ENCODE measurements around the gene UBR4.

Gene UBR4

DNA sequence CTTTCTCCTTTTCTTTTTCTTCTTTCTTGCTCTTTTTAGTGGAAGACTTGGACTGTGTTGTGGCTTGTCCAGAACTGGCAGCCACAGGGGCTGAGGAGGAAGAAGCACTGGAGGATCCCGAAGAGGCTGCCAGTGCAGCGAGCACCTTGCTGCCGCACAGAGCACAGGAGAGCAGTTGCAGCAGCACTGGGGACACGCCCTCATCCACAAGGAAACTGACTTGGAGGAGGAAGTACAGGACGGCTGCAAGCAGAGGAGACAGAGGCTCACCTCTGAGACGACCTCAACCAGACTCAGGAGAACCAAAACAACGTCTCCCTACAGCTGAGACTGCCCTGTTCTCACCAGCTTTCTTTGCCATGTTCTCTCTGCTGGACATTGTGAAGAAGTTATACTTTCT, 88.9 kb downstream of the UBR4 start:
- DNase-seq (ENCODE audit: low read depth): no peak
- no peak overlapping the region for H3K4me3 ChIP-seq (ENCODE audit: low read depth, low read length)
- no peak for TF ChIP-seq POLR2A (IDR thresholded peaks at IDR 0.05; ENCODE audit: extremely low read depth, insufficient read length)
- TF ChIP-seq, protein P1, sequence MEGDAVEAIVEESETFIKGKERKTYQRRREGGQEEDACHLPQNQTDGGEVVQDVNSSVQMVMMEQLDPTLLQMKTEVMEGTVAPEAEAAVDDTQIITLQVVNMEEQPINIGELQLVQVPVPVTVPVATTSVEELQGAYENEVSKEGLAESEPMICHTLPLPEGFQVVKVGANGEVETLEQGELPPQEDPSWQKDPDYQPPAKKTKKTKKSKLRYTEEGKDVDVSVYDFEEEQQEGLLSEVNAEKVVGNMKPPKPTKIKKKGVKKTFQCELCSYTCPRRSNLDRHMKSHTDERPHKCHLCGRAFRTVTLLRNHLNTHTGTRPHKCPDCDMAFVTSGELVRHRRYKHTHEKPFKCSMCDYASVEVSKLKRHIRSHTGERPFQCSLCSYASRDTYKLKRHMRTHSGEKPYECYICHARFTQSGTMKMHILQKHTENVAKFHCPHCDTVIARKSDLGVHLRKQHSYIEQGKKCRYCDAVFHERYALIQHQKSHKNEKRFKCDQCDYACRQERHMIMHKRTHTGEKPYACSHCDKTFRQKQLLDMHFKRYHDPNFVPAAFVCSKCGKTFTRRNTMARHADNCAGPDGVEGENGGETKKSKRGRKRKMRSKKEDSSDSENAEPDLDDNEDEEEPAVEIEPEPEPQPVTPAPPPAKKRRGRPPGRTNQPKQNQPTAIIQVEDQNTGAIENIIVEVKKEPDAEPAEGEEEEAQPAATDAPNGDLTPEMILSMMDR (IDR thresholded peaks at IDR 0.05; ENCODE audit: low read depth, low read length): no peak
- no peak for TF ChIP-seq MYC (IDR thresholded peaks at IDR 0.05; ENCODE audit: low read depth, low read length)
- no peak for TF ChIP-seq MAX (IDR thresholded peaks at IDR 0.05; ENCODE audit: low read depth, low read length)

- no peak overlapping the region for H3K4me3 ChIP-seq (ENCODE audit: low read depth, low read length)
- TF ChIP-seq POLR2A (IDR thresholded peaks at IDR 0.05; ENCODE audit: extremely low read depth, insufficient read length): no peak
- no peak for TF ChIP-seq MAX (IDR thresholded peaks at IDR 0.05; ENCODE audit: low read depth, low read length)
- no peak for TF ChIP-seq MYC (IDR thresholded peaks at IDR 0.05; ENCODE audit: low read depth, low read length)
- TF ChIP-seq, protein P1 (IDR thresholded peaks at IDR 0.05; ENCODE audit: low read depth, low read length): no peak
- DNase-seq (ENCODE audit: low read depth): no peak
Measured at GRCh38 chr1:19120070-19120469, 90.0 kb downstream of the UBR4 start.

DNA sequence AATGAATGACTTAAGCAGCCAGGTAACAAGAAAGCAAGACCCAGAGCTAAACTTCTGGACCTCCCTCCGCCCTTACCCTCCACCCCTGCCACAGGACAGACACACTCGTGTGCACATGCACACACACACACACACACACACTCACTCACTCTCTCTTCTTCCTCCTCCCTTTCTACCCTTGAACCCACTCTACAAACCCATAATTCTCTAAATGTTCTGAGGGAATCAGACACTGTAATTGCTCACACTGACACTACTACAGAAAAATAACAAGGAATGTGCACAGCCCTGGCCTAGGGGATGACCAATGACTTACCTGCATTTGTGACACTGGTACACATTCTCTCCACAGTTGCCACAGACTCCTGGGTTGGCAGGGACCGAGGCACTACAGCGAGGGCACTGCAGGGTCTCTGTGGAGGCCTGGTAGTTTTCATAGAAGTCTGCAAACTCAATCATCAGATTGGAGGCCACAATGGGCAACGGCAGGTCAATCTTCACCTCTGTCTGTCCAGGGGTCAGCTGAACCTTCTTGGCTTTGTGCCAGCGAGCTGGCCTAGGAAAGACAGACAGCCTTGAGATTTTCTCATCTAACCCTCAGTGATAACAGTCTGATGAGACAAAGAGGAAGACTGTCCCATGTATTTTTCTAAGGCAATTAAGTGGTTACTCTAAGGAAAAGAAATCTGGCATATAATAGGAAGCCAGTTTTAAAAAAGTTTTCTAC, 94.8 kb downstream of the UBR4 start:
- DNase-seq (ENCODE audit: low read depth): no peak
- TF ChIP-seq MAX (IDR thresholded peaks at IDR 0.05; ENCODE audit: low read depth, low read length) (no peak), MYC (IDR thresholded peaks at IDR 0.05; ENCODE audit: low read depth, low read length) (no peak), POLR2A (IDR thresholded peaks at IDR 0.05; ENCODE audit: extremely low read depth, insufficient read length) (no peak)
- TF ChIP-seq, protein P1 (IDR thresholded peaks at IDR 0.05; ENCODE audit: low read depth, low read length): no peak
- H3K4me3 ChIP-seq (ENCODE audit: low read depth, low read length): no peak overlapping the region

GRCh38 chr1:19113697-19114092, 96.4 kb downstream of the UBR4 start:
- TF ChIP-seq MAX (IDR thresholded peaks at IDR 0.05; ENCODE audit: low read depth, low read length): no peak
- TF ChIP-seq, protein P1 (IDR thresholded peaks at IDR 0.05; ENCODE audit: low read depth, low read length): peak; percentile 63
- no peak for TF ChIP-seq POLR2A (IDR thresholded peaks at IDR 0.05; ENCODE audit: extremely low read depth, insufficient read length)
- no peak for TF ChIP-seq MYC (IDR thresholded peaks at IDR 0.05; ENCODE audit: low read depth, low read length)
- DNase-seq (ENCODE audit: low read depth): peak; percentile 51

DNA sequence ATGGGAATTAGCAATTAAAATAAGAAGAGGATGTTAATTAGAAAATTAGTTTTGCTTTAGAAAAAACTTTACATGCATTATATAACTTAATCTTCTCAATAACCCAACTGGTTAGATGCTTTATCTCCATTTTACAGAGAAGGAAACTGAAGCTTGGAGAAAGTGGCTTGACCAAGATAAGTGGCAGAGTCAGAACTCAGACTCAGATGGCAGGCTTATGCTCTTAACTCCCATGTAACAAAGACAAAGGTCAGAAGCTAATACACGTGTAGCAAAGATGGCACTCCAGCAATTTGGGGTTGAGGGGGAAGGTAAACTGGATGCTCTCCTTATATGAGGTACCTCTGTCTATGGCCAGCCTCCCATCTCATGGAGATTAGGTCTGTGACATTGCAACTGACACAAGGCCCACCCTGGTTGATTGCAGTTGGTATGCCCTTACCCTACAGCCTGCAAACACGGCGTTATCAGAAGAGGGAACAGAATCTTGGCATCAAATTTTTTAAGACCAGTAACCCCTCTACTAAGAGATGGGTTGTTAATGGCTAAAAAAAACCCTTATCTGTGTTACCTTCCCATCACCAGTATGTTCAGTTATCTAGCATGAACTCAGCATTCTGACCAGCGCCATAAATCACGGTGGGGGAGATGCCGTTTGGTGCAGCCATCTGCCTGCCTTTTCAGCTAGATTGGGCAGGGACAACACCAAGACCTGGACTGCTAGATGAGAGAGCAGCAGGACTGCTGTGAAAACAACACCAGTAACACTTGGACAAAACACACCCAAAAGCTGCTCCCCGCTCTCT, 97.0 kb downstream of the UBR4 start:
- no peak for DNase-seq (ENCODE audit: low read depth)
- no peak overlapping the region for H3K4me3 ChIP-seq (ENCODE audit: low read depth, low read length)
- TF ChIP-seq, protein P1 (IDR thresholded peaks at IDR 0.05; ENCODE audit: low read depth, low read length): no peak
- TF ChIP-seq MAX (IDR thresholded peaks at IDR 0.05; ENCODE audit: low read depth, low read length) (no peak), POLR2A (IDR thresholded peaks at IDR 0.05; ENCODE audit: extremely low read depth, insufficient read length) (no peak), MYC (IDR thresholded peaks at IDR 0.05; ENCODE audit: low read depth, low read length) (no peak)

More at GRCh38 chr1:19113697-19114092, 96.4 kb downstream of the UBR4 start:
- no peak overlapping the region for H3K4me3 ChIP-seq (ENCODE audit: low read depth, low read length)
